NCI-H345 treated with DMSO at 0.1 percent for 48 hours (cell line): ENCODE measurements around the gene RASGRP3.

ENCODE experiments used
- DNase-seq: peaks from one replicate; lab custom pipeline; 2025; ENCODE audit not compliant: unreplicated experiment; lab: John Stamatoyannopoulos, UW

Gene RASGRP3

GRCh38 chr2:33573657-33574056 is 97.2 kb downstream of the RASGRP3 start:
- DNase-seq, result no peak

- DNase-seq, result no peak
Measured at GRCh38 chr2:33577084-33577483, 100.6 kb downstream of the RASGRP3 start.

- DNase-seq, result no peak
Measured at GRCh38 chr2:33577668-33578067, 101.2 kb downstream of the RASGRP3 start.

- no peak for DNase-seq
Measured at GRCh38 chr2:33579227-33579626, 102.8 kb downstream of the RASGRP3 start.

- no peak for DNase-seq
Measured at GRCh38 chr2:33581872-33582271, 105.4 kb downstream of the RASGRP3 start.

GRCh38 chr2:33583194-33583938 is 106.9 kb downstream of the RASGRP3 start:
- DNase-seq, result peak; percentile 5

GRCh38 chr2:33586766-33587165 is 110.3 kb downstream of the RASGRP3 start:
- no peak for DNase-seq

GRCh38 chr2:33588232-33588631 is 111.8 kb downstream of the RASGRP3 start:
- no peak for DNase-seq

- DNase-seq, result no peak
Measured at GRCh38 chr2:33589444-33589843, 113.0 kb downstream of the RASGRP3 start.

GRCh38 chr2:33595385-33595784 is 118.9 kb downstream of the RASGRP3 start:
- no peak for DNase-seq

- no peak for DNase-seq
Measured at GRCh38 chr2:33597026-33597425, 120.6 kb downstream of the RASGRP3 start.

GRCh38 chr2:33598561-33599174 is 122.2 kb downstream of the RASGRP3 start:
- peak; percentile 4 for DNase-seq

GRCh38 chr2:33599175-33599942 is 122.9 kb downstream of the RASGRP3 start, which contains the start of gene FAM98A:
Gene FAM98A, minus strand, starts transcription at chr2:33599299. Its CDS starts 78 bp downstream, at chr2:33599221.
- peak; percentile 94 for DNase-seq

- DNase-seq, result no peak
Measured at GRCh38 chr2:33599943-33600192, 123.4 kb downstream of the RASGRP3 start.

GRCh38 chr2:33602201-33602830 is 125.9 kb downstream of the RASGRP3 start:
- no peak for DNase-seq

- no peak for DNase-seq
Measured at GRCh38 chr2:33603416-33603815, 127.0 kb downstream of the RASGRP3 start.

- DNase-seq, result no peak
Measured at GRCh38 chr2:33605056-33605455, 128.6 kb downstream of the RASGRP3 start.

GRCh38 chr2:33606100-33606499 is 129.7 kb downstream of the RASGRP3 start:
- DNase-seq, result no peak

- DNase-seq, result no peak
Measured at GRCh38 chr2:33606622-33607021, 130.2 kb downstream of the RASGRP3 start.

- no peak for DNase-seq
Measured at GRCh38 chr2:33607251-33607721, 130.8 kb downstream of the RASGRP3 start.

GRCh38 chr2:33607905-33608304 is 131.5 kb downstream of the RASGRP3 start:
- no peak for DNase-seq

- DNase-seq, result no peak
Measured at GRCh38 chr2:33614190-33614589, 137.7 kb downstream of the RASGRP3 start.
